HepG2 (cell line): ENCODE data around the gene LRRC8D. TPM values are rescaled to one million over a fixed set of nuclear protein-coding genes. Genes with fewer than 3 reads are reported as not detected.

Experiments used
- ATAC-seq: fragments of 200-7000 bp; cut with Tn5 transposase; 3 replicates; pipeline ENCODE4 v1.9.1; 2020; ENCODE audit warnings: mild to moderate bottlenecking, moderate library complexity
- BruUV-seq: library from RNA; stranded (reverse); fragments of 400-500 nt; replicated peaks from 2 replicates; lab custom pipeline; 2021; lab: Mats Ljungman, UMichigan
- CTCF ChIA-PET: fragments of 300-600 bp; formaldehyde crosslinking; extraction: SDS; loops from one replicate; lab custom pipeline; 2021; ENCODE audit warnings: low total read pairs, inconsistent platforms, low intra/inter-chr PET ratio; lab: Yijun Ruan, JAX
- POLR2A ChIA-PET: fragments of 350-600 bp; sonication (Branson Sonifier 250); formaldehyde crosslinking; loops from one replicate; lab custom pipeline; 2020; ENCODE audit warnings: antibody characterized with exemption, inconsistent platforms; lab: Yijun Ruan, JAX
- DNase-seq: peaks from one replicate; pipeline ENCODE4 v3.0.0-alpha.2; 2015; ENCODE audit warnings: low spot score
- FAIRE-seq: peaks from 3 replicates; lab custom pipeline; 2011; peaks lifted over from hg19 to GRCh38; lab: Jason Lieb, UNC
- H2AFZ ChIP-seq: one replicate; pipeline ENCODE4 v1.6.1; 2011; ENCODE audit warnings: low read length, inconsistent platforms
- H3K27ac ChIP-seq: fragments of 300-600 bp; 3 replicates; pipeline ENCODE4 v1.8.0; 2011; ENCODE audit warnings: mixed run types, mild to moderate bottlenecking, mixed read lengths, low read length, inconsistent platforms; ENCODE audit not compliant: insufficient read depth; ENCODE audit errors: extremely low read length
- H3K27me3 ChIP-seq, 2 experiments: fragments of 200-600 bp in 1 of 2; 2 replicates in 1 of 2; 3 replicates in 1 of 2; pipeline versions ENCODE4 v1.6.0 to v1.8.0; 2011; ENCODE audit warnings: low read length in 2 of 2, mild to moderate bottlenecking in 2 of 2, moderate library complexity in 2 of 2, inconsistent platforms in 1 of 2; ENCODE audit not compliant: insufficient read depth in 2 of 2, control insufficient read depth in 1 of 2
- H3K36me3 ChIP-seq, 2 experiments: fragments of 200-600 bp in 1 of 2; replicated peaks in 1 of 2; 2 replicates in 1 of 2; 3 replicates in 1 of 2; pipeline versions ENCODE4 v1.5.1 to v1.8.0; 2011; ENCODE audit warnings: low read length in 2 of 2, inconsistent platforms in 1 of 2; ENCODE audit not compliant: insufficient read depth in 2 of 2, control insufficient read depth in 1 of 2
- H3K4me1 ChIP-seq: 2 replicates; pipeline ENCODE4 v1.5.1; 2012; ENCODE audit warnings: low read length, inconsistent platforms; ENCODE audit not compliant: insufficient read depth
- H3K4me2 ChIP-seq: 2 replicates; pipeline ENCODE4 v1.6.0; 2011; ENCODE audit warnings: low read depth, low read length, inconsistent platforms
- H3K4me3 ChIP-seq, 3 experiments: fragments of 200-600 bp in 1 of 3; sonication (generic), shearing (Covaris generic) in 1 of 3; replicated peaks in 1 of 3; 2 replicates each; pipeline ENCODE4 v1.5.1; 2011 to 2016; ENCODE audit warnings: low read length in 3 of 3, inconsistent platforms in 2 of 3, low read depth in 2 of 3, mild to moderate bottlenecking in 2 of 3, control low read depth in 1 of 3, mixed read lengths in 1 of 3; ENCODE audit not compliant: insufficient read depth in 1 of 3
- H3K79me2 ChIP-seq: one replicate; pipeline ENCODE4 v1.6.1; 2011; ENCODE audit warnings: low read length, inconsistent platforms; ENCODE audit not compliant: insufficient read depth
- H3K9ac ChIP-seq: 2 replicates; pipeline ENCODE4 v1.6.0; 2011; ENCODE audit warnings: mild to moderate bottlenecking, low read depth, low read length, inconsistent platforms; ENCODE audit not compliant: insufficient read depth
- H3K9me3 ChIP-seq: 2 replicates; pipeline ENCODE4 v1.5.1; 2012; ENCODE audit warnings: mild to moderate bottlenecking, low read length
- H4K20me1 ChIP-seq: 2 replicates; pipeline ENCODE4 v1.6.0; 2011; ENCODE audit warnings: inconsistent platforms, mild to moderate bottlenecking, low read length, moderate library complexity; ENCODE audit not compliant: insufficient read depth
- ELF1 ChIP-seq: sonication (generic); formaldehyde crosslinking; IDR thresholded peaks from 2 replicates; pipeline ENCODE4 v1.4.0; 2020; ENCODE audit warnings: missing genetic modification reagents
- FOXC1 ChIP-seq: sonication (generic); formaldehyde crosslinking; IDR thresholded peaks from 2 replicates; pipeline ENCODE4 v1.8.0; 2022; ENCODE audit warnings: mild to moderate bottlenecking, missing genetic modification reagents, borderline replicate concordance
- HNRNPH1 ChIP-seq: fragments of 200-400 bp; formaldehyde crosslinking; optimal IDR thresholded peaks from 2 replicates; pipeline ENCODE3; 2017; ENCODE audit warnings: mild to moderate bottlenecking, low read depth, low read length
- MAFK ChIP-seq, 2 experiments: IDR thresholded peaks in 1 of 2; conservative IDR thresholded peaks in 1 of 2; 2 replicates each; pipeline ENCODE4 v1.6.1; 2011; ENCODE audit warnings: improper control_type of control experiment in 2 of 2, low read length in 2 of 2
- MEIS1 ChIP-seq: sonication (generic); formaldehyde crosslinking; IDR thresholded peaks from 2 replicates; pipeline ENCODE4 v1.9.0; 2021; ENCODE audit warnings: mild to moderate bottlenecking, missing genetic modification reagents, moderate library complexity, borderline replicate concordance
- NCOA1 ChIP-seq: sonication (generic); formaldehyde crosslinking; IDR thresholded peaks from 2 replicates; pipeline ENCODE4 v1.9.0; 2021; ENCODE audit warnings: missing genetic modification reagents
- NFRKB ChIP-seq: fragments of 450-650 bp; IDR thresholded peaks from 2 replicates; pipeline ENCODE4 v1.6.1; 2017
- NR2C2 ChIP-seq: sonication (generic); formaldehyde crosslinking; IDR thresholded peaks from 2 replicates; pipeline ENCODE4 v1.4.0; 2020; ENCODE audit warnings: missing genetic modification reagents, mild to moderate bottlenecking, moderate library complexity, borderline replicate concordance
- ZNF431 ChIP-seq: sonication (generic); formaldehyde crosslinking; IDR thresholded peaks from 2 replicates; pipeline ENCODE4 v1.9.0; 2022; ENCODE audit warnings: missing genetic modification reagents, low read depth, mild to moderate bottlenecking, borderline replicate concordance
- ZNF766 ChIP-seq: sonication (generic); formaldehyde crosslinking; IDR thresholded peaks from 2 replicates; pipeline ENCODE4 v1.5.0; 2020; ENCODE audit warnings: missing genetic modification reagents, borderline replicate concordance
- WGBS: methylation state at CpG from one replicate; pipeline ENCODE4 v1.1.6; 2017; ENCODE audit warnings: low lambda C conversion rate; 5-methylcytosine and 5-hydroxymethylcytosine counted together
- in situ Hi-C: cut with HindIII; loops from 2 replicates; pipeline ENCODE4 v1.10.0; 2017; ENCODE audit warnings: low pct_unique_long_range_greater_than_20kb; ENCODE audit not compliant: extremely low pct_ligation_motif_present
- intact Hi-C: fragments of 100-400 bp; cut with micrococcal nuclease; formaldehyde crosslinking; loops from one replicate; pipeline ENCODE4 v1.10.0; 2022; ENCODE audit not compliant: unreplicated experiment
- polyA plus RNA-seq, 8 experiments: library from polyadenylated mRNA; depleted of rRNA in 3 of 8; stranded (reverse) in 7 of 8; unstranded in 1 of 8; fragments of >200 nt; fragmentation: Illumina TruSeq in 4 of 8; extraction: Trizol in 4 of 8; gene quantifications; 2 replicates each; pipeline versions ENCODE4 v1.2.1 to v1.2.3, GENCODE V29; 2011 to 2016; ENCODE audit warnings: low read depth in 4 of 8, missing spikeins in 1 of 8, mixed read lengths in 1 of 8; ENCODE audit not compliant: insufficient read depth in 1 of 8
- total RNA-seq, 5 experiments: library from RNA; depleted of rRNA; stranded (reverse); fragments of >200 nt; fragmentation: Illumina TruSeq; extraction: Trizol; gene quantifications; 2 replicates each; pipeline ENCODE4 v1.2.3, GENCODE V29; 2016; ENCODE audit warnings: low read depth in 1 of 5
- TF ChIP-seq, protein P1 (sequence below): sonication (generic); formaldehyde crosslinking; IDR thresholded peaks from 2 replicates; pipeline ENCODE4 v1.4.0; 2020; ENCODE audit warnings: missing genetic modification reagents
- TF ChIP-seq, protein P2 (sequence below): sonication (generic); formaldehyde crosslinking; IDR thresholded peaks from 2 replicates; pipeline ENCODE4 v1.9.0; 2021; ENCODE audit warnings: missing genetic modification reagents, mild to moderate bottlenecking, borderline replicate concordance
- TF ChIP-seq, protein P3 (sequence below): sonication (generic); formaldehyde crosslinking; IDR thresholded peaks from 2 replicates; pipeline ENCODE4 v1.4.0; 2020; ENCODE audit warnings: missing genetic modification reagents, borderline replicate concordance

The LRRC8D gene
- total and polyA plus RNA-seq, 2 of the 13 experiments (the other 11 are each of a cell fraction or from before 2014, with no cell fraction given), result 29.9 to 45.5 TPM

DNA sequence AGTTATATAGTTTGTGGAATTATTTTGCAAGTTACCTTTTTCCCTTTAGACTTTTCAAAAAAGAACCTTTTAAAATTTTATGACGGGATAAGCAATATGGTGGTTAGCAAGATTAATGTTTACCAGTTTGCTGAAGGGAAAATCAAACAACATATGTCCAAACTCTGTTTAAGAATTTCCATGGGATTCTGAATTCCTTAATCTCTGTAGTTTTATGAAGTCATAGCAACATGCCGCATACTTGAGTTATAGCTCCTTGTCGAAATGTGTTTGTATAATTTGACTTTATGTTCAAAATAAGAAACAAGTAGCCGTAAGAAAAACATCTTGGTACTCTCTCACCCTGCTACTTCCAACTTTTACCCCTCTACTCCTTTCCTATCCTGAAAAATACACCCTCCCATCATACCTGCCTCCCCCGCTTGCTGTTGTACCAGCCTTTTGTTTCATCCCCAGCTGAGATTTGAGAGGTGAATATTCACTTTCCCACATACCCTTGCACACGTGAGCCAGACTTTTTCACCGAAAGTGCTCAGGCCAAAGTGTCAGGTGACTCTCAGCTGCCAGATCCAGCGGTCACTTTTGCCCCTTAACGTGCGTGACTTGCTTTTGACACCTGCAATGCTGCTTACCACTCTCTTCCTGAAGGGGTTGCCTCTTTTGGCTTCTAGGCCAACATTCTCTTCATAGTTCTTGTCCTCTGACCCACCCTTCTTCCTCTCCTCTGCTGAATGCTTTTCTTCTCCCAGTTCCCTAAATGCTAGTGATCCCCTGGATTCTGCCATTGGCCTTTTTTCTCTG, 90.6 kb downstream of the LRRC8D start:
- H3K79me2 ChIP-seq, result peaks cover 50% of the 10 kb centered on the region
- no peak for DNase-seq

GRCh38 chr1:89912073-89912472, 91.2 kb downstream of the LRRC8D start:
- FAIRE-seq, result no peak
- Histone ChIP-seq H3K9me3 (no peaks in the 10 kb centered on the region), H3K9ac (no peak overlapping the region), H4K20me1 (no peaks in the 10 kb centered on the region; the same call in 1 of the 2 replicates), H3K27ac (no peak overlapping the region), H3K79me2 (peaks cover 50% of the 10 kb centered on the region), H2AFZ (no peak overlapping the region), H3K27me3 (no peaks in the 10 kb centered on the region), H3K36me3 (peaks cover 4 to 16% of the 10 kb centered on the region in 2 experiments; a peak in 3 of 5 replicates), H3K4me1 (peaks cover 26% of the 10 kb centered on the region), H3K4me2 (no peak overlapping the region), H3K4me3 (no peak overlapping the region)
- intact Hi-C loops (no loop called here), in situ Hi-C loops (no loop called here)
- DNase-seq, result no peak
- CTCF ChIA-PET, result no interaction called here
- 100% methylated on average over 1 of the region's 1 CpG for whole genome bisulfite sequencing
- no TSS peak for BruUV-seq
- POLR2A ChIA-PET, result no interaction called here
- ATAC-seq, result no peak
- TF ChIP-seq ZNF431 (no peak), NCOA1 (CRISPR knock-in tag) (no peak), MEIS1 (no peak), HNRNPH1 (no peak), FOXC1 (CRISPR knock-in tag) (no peak), ELF1 (CRISPR knock-in tag) (no peak), MAFK (conservative IDR thresholded peaks at IDR 0.05 in 1 of 2, IDR thresholded peaks at IDR 0.05 in 1 of 2; ENCODE audit: low read length in 2 of 2) (no peak), ZNF766 (no peak), NFRKB (no peak)
- TF ChIP-seq, protein P1, sequence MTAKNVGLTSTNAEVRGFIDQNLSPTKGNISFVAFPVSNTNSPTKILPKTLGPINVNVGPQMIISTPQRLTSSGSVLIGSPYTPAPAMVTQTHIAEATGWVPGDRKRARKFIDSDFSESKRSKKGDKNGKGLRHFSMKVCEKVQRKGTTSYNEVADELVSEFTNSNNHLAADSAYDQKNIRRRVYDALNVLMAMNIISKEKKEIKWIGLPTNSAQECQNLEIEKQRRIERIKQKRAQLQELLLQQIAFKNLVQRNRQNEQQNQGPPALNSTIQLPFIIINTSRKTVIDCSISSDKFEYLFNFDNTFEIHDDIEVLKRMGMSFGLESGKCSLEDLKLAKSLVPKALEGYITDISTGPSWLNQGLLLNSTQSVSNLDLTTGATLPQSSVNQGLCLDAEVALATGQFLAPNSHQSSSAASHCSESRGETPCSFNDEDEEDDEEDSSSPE (CRISPR knock-in tag), result no peak
- TF ChIP-seq, protein P2, sequence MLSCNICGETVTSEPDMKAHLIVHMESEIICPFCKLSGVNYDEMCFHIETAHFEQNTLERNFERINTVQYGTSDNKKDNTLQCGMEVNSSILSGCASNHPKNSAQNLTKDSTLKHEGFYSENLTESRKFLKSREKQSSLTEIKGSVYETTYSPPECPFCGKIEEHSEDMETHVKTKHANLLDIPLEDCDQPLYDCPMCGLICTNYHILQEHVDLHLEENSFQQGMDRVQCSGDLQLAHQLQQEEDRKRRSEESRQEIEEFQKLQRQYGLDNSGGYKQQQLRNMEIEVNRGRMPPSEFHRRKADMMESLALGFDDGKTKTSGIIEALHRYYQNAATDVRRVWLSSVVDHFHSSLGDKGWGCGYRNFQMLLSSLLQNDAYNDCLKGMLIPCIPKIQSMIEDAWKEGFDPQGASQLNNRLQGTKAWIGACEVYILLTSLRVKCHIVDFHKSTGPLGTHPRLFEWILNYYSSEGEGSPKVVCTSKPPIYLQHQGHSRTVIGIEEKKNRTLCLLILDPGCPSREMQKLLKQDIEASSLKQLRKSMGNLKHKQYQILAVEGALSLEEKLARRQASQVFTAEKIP (CRISPR knock-in tag), result no peak

More for the DNA sequence above, 90.6 kb downstream of the LRRC8D start:
- no peaks in the 10 kb centered on the region for H3K27me3 ChIP-seq
- peaks cover 4 to 16% of the 10 kb centered on the region in 2 experiments; a peak in 3 of 5 replicates for H3K36me3 ChIP-seq
- TF ChIP-seq NR2C2 (CRISPR knock-in tag), result no peak
- TF ChIP-seq, protein P3, sequence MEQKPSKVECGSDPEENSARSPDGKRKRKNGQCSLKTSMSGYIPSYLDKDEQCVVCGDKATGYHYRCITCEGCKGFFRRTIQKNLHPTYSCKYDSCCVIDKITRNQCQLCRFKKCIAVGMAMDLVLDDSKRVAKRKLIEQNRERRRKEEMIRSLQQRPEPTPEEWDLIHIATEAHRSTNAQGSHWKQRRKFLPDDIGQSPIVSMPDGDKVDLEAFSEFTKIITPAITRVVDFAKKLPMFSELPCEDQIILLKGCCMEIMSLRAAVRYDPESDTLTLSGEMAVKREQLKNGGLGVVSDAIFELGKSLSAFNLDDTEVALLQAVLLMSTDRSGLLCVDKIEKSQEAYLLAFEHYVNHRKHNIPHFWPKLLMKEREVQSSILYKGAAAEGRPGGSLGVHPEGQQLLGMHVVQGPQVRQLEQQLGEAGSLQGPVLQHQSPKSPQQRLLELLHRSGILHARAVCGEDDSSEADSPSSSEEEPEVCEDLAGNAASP, result no peak
- H3K4me1 ChIP-seq, result peaks cover 33% of the 10 kb centered on the region
- POLR2A ChIA-PET, result no interaction called here
- no peak overlapping the region for H3K27ac ChIP-seq
- ATAC-seq (no peak), FAIRE-seq (no peak)
- H3K9me3 ChIP-seq, result no peaks in the 10 kb centered on the region
- no peak overlapping the region for H2AFZ ChIP-seq
- H3K9ac ChIP-seq, result no peak overlapping the region
- in situ Hi-C loops (no loop called here), intact Hi-C loops (no loop called here)
- no TSS peak for BruUV-seq
- 88% methylated on average over 10 of the region's 10 CpGs for WGBS
- CTCF ChIA-PET, result no interaction called here
- no peak overlapping the region for H3K4me3 ChIP-seq
- H4K20me1 ChIP-seq, result no peaks in the 10 kb centered on the region; the same call in 1 of the 2 replicates
- no peak overlapping the region for H3K4me2 ChIP-seq
